T-helper 1 cell treated with Interleukin-12 subunit alpha and Interleukin-12 subunit beta and Interleukin-4 antibody, amounts not matched to agents 30 ng/mL and 1 ng/mL, for 36 hours (primary cell): Measurements from ENCODE around the gene BAD. TPM values are rescaled to one million over a fixed set of nuclear protein-coding genes. Genes with fewer than 3 reads are reported as not detected.

ENCODE experiments used
- intact Hi-C: fragments of 100-400 bp; cut with micrococcal nuclease; formaldehyde crosslinking; loops from one replicate; pipeline ENCODE4 v1.15.1; 2024
- total RNA-seq: library from RNA; stranded (reverse); gene quantifications from 2 replicates; pipeline ENCODE4 v1.2.3, GENCODE V29; 2022

The BAD gene
- total RNA-seq, 1 donor from 2014 or later: 45.8 TPM

- intact Hi-C loops: loop anchor here (5.0 kb wide), 1 partner anchor 551 kb away; the partner anchor contains the start of gene RTN3
Measured at GRCh38 chr11:64232967-64233315, 51.5 kb downstream of the BAD start.

GRCh38 chr11:64232182-64232966, 52.1 kb downstream of the BAD start:
- intact Hi-C loops: loop anchor here (5.0 kb wide), 1 partner anchor 550 kb away; the partner anchor contains the start of gene RTN3

- intact Hi-C loops: loop anchor here (5.0 kb wide), 1 partner anchor 549 kb away; the partner anchor contains the start of gene RTN3
Measured at GRCh38 chr11:64231546-64231945, 52.9 kb downstream of the BAD start.

GRCh38 chr11:64230985-64231365, 53.5 kb downstream of the BAD start:
- intact Hi-C loops: loop anchor here (1.0 to 5.0 kb wide), 7 partner anchors 10 to 549 kb away; partner anchors contain the start of genes ESRRA, FKBP2, PPP1R14B and RTN3

- intact Hi-C loops: loop anchor here (1.0 to 5.0 kb wide), 7 partner anchors 11 to 548 kb away; partner anchors contain the start of genes ESRRA, FKBP2, PPP1R14B and RTN3
Measured at GRCh38 chr11:64230171-64230984, 54.1 kb downstream of the BAD start, which contains the start of gene DNAJC4. Gene DNAJC4 (plus strand): TSS chr11:64230548. CDS start chr11:64230855, 307 bp downstream.

- intact Hi-C loops: loop anchor here (1.0 to 5.0 kb wide), 7 partner anchors 12 to 547 kb away; partner anchors contain the start of genes ESRRA, FKBP2, PPP1R14B and RTN3
Measured at GRCh38 chr11:64229744-64230170, 54.7 kb downstream of the BAD start.

GRCh38 chr11:64229090-64229743, 55.2 kb downstream of the BAD start:
- intact Hi-C loops: no loop called here

GRCh38 chr11:64227405-64227956, 57.0 kb downstream of the BAD start:
- intact Hi-C loops: no loop called here

GRCh38 chr11:64226507-64227051, 57.9 kb downstream of the BAD start:
- intact Hi-C loops: loop anchor here (1.0 kb wide), 4 partner anchors 14 to 44 kb away; no protein-coding TSS in a partner anchor

- intact Hi-C loops: loop anchor here (1.0 kb wide), 4 partner anchors 14 to 44 kb away; no protein-coding TSS in a partner anchor
Measured at GRCh38 chr11:64225608-64226506, 58.6 kb downstream of the BAD start, which contains the start of the genes NUDT22 and TRPT1. Gene NUDT22 (plus strand): TSS chr11:64226274. CDS start chr11:64226653, 379 bp downstream. Gene TRPT1 (minus strand): TSS chr11:64226186. CDS start chr11:64225860, 326 bp downstream.

- intact Hi-C loops: no loop called here
Measured at GRCh38 chr11:64224891-64225607, 59.4 kb downstream of the BAD start.

GRCh38 chr11:64224151-64224890, 60.1 kb downstream of the BAD start:
- intact Hi-C loops: no loop called here

- intact Hi-C loops: no loop called here
Measured at GRCh38 chr11:64223001-64223651, 61.3 kb downstream of the BAD start.

- intact Hi-C loops: no loop called here
Measured at GRCh38 chr11:64222651-64223000, 61.8 kb downstream of the BAD start.

- intact Hi-C loops: no loop called here
Measured at GRCh38 chr11:64220798-64221197, 63.7 kb downstream of the BAD start.

GRCh38 chr11:64220271-64220670, 64.2 kb downstream of the BAD start:
- intact Hi-C loops: no loop called here
